ENCODE results near the gene SPAG7.

The SPAG7 gene

DNA sequence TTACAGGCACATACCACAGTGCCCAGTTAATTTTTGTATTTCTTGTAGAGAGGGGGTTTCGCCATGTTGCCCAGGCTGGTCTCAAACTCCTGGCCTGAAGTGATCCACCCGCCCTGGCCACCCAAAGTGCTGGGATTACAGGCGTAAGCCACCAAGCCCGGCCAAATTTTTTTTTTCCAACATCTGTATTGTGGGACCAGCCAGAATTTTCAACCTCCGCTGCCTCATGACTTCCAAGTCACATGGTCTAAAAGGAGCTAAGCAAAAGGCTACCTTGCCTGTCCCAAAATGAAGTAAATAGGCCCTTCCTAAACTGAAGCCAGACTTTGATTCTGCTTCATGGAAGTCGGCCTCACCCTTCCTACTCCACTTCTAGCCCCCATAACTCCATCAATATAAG is 4.2 kb upstream of the SPAG7 start:
- H3K36me3 Mint-ChIP-seq (ENCODE audit: insufficient read depth), result peaks cover 28% of the 10 kb centered on the region
- H3K9me3 Mint-ChIP-seq, result no peaks in the 10 kb centered on the region
- no peak overlapping the region for H3K4me3 Mint-ChIP-seq
- ATAC-seq (replicated peaks; ENCODE audit: extremely low read depth, poor library complexity, severe bottlenecking) (no peak), DNase-seq (ENCODE audit: low spot score in 2 of 2) (no peak)
- no peaks in the 10 kb centered on the region for H3K27me3 Mint-ChIP-seq
- H3K4me1 Mint-ChIP-seq, result peaks cover 11% of the 10 kb centered on the region
- no peak overlapping the region for H3K27ac Mint-ChIP-seq (ENCODE audit: low read depth)

DNA sequence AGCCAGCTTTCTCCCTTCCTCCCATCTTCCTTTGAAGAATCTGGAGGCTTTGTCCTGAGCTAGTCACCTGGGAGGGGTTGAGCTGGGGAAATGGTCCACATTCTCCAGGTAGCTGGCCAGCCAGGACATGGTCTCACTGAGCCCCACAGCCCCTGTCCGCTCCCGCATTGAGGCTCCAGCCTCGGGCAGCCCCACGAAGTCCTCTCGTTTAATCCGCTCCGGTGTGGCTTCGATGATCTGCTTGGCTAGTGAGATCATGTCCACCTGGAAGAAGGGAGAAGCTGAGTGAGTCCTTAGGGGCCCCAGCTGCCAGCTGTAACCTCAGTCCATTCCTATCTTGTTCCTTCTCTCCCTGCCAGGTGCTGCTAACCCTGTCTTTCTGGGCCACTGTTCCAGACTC is 2.7 kb upstream of the SPAG7 start:
- H3K4me1 Mint-ChIP-seq, result peaks cover 18% of the 10 kb centered on the region

DNA sequence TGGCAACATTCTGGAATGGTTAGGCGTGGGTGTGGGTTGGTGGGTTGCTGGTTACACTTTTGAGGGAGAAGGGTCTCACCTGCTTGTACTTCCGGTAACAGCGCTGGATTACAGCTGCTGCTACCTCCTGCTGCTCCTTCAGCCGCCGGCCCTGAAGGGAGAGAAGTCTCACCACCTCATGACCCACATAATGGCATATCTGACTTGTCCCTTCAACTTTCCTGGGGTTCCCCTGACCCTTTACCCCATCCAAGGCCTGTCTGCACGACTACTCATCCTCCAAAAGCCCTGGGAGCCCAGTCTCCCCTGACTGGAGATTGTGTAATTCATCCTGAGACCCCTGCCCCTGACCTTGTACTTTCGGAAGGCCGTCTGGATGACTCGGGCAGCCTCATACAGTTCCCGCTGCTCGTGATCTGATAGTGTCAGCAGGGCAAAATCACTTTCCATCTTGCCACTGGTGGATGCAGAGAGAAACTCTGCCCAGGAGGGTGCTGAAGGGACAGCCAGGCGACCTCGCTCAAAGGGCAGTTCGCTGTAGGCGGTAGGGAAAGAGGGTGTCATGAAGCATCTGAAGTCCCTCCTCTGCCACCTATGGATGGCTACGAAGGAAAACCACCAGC is 2.0 kb upstream of the SPAG7 start:
- Mint-ChIP-seq H3K9me3 (no peaks in the 10 kb centered on the region), H3K27ac (ENCODE audit: low read depth) (no peak overlapping the region), H3K27me3 (no peaks in the 10 kb centered on the region), H3K36me3 (ENCODE audit: insufficient read depth) (peaks cover 20% of the 10 kb centered on the region), H3K4me1 (peaks cover 20% of the 10 kb centered on the region), H3K4me3 (no peak overlapping the region)
- no peak for DNase-seq (ENCODE audit: low spot score in 2 of 2)
- no peak for ATAC-seq (replicated peaks; ENCODE audit: extremely low read depth, poor library complexity, severe bottlenecking)

More for the DNA sequence above, 2.7 kb upstream of the SPAG7 start:
- DNase-seq (ENCODE audit: low spot score in 2 of 2) (no peak), ATAC-seq (replicated peaks; ENCODE audit: extremely low read depth, poor library complexity, severe bottlenecking) (no peak)
- Mint-ChIP-seq H3K36me3 (ENCODE audit: insufficient read depth) (peaks cover 24% of the 10 kb centered on the region), H3K27ac (ENCODE audit: low read depth) (no peak overlapping the region), H3K9me3 (no peaks in the 10 kb centered on the region), H3K27me3 (no peaks in the 10 kb centered on the region), H3K4me3 (no peak overlapping the region)

DNA sequence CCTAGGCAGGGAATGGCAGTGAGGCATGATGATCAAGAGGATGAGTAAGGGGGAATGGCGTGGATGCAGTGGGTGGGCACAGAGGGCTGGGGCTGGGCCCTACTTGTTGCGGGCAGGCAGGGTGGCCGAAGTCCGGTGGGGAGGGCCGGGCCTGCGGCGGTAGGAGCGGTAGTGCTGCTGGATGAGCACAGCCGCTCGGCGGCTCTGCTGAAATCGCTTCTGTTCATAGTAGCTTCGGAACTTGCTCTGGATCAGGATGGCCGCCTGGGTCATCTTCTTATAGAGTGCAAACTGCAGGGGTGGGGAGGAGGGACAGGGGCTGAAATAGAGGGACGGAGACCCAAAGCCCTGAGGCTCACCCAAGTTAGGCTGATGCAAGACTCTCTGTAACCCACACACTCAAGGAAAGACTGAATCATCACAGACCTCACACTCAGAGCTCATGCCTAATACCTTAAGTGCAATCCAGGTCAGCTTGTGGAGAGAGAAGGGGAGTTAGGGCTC is 1.5 kb upstream of the SPAG7 start:
- ATAC-seq (replicated peaks; ENCODE audit: extremely low read depth, poor library complexity, severe bottlenecking) (no peak), DNase-seq (ENCODE audit: low spot score in 2 of 2) (no peak)
- no peaks in the 10 kb centered on the region for H3K9me3 Mint-ChIP-seq
- peaks cover 18% of the 10 kb centered on the region for H3K36me3 Mint-ChIP-seq (ENCODE audit: insufficient read depth)
- H3K27me3 Mint-ChIP-seq, result no peaks in the 10 kb centered on the region
- H3K4me3 Mint-ChIP-seq, result no peak overlapping the region
- peaks cover 20% of the 10 kb centered on the region for H3K4me1 Mint-ChIP-seq
- no peak overlapping the region for H3K27ac Mint-ChIP-seq (ENCODE audit: low read depth)

DNA sequence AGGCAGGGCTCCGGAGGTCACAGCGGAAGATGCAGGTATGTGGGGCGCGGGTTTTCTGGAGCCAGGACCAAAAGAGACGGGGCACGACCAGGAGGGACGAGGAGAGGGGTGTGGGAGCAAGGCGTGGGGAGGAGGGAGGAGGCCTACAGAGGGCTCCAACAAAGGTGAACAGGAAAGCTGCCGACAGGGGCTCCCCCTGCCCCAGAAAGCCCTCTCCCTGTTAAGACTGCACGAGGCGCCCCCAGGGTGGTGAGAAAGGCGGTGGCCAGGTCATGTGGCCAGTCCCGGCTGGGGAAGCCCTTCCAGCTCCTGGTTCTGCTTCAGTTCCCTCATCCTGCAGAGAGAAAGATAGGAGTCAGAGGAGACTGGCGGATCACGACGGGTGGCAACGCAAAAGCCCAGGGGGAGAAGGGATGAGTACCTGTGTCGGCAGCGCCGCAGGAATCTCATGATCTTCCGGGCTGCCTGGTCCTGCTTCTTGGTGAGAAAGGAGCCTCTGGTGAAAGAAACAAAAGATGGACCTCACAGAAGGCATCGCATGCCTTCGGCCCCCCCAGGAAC is 949 bp upstream of the SPAG7 start:
- Mint-ChIP-seq H3K27ac (ENCODE audit: low read depth) (no peak overlapping the region), H3K27me3 (no peaks in the 10 kb centered on the region), H3K4me1 (peaks cover 16% of the 10 kb centered on the region), H3K36me3 (ENCODE audit: insufficient read depth) (peaks cover 17% of the 10 kb centered on the region), H3K9me3 (no peaks in the 10 kb centered on the region), H3K4me3 (no peak overlapping the region)
- no peak for ATAC-seq (replicated peaks; ENCODE audit: extremely low read depth, poor library complexity, severe bottlenecking)
- no peak for DNase-seq (ENCODE audit: low spot score in 2 of 2)

DNA sequence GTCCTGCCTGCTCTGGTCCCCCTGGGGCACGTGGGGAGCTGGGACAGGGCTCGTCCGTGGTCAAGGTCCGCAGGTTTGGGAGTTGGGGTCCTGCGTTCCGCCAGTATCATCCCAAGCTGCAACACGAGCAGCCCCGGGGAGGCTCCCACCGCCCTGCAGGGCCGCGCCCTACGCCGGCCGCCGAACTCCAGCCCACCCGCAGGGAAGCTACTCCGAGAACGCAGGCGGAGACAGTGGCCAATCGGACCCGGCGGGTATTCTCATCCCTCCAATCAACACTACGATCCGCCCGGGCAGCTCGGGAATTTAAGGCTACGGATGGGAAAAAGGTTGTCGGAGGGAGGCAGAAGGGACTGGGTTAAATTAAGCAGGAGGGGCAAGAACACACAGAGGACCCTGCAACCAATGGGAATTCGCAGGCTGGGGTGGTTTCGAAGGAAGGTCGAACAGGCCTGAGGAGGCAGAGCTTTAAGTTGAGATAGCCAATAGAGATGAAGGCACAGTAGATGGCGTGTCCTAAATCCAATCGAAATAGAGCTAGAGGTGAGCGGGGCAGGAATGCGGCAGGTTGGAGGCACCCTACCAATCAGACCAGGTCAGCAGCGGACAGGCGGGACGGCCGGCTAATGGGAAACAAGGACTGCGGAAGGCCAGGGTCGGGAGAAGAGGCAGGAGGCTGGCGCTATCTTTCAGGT is 626 bp downstream of the SPAG7 start:
- H3K36me3 Mint-ChIP-seq (ENCODE audit: insufficient read depth), result peaks cover 13% of the 10 kb centered on the region
- H3K9me3 Mint-ChIP-seq, result no peaks in the 10 kb centered on the region

DNA sequence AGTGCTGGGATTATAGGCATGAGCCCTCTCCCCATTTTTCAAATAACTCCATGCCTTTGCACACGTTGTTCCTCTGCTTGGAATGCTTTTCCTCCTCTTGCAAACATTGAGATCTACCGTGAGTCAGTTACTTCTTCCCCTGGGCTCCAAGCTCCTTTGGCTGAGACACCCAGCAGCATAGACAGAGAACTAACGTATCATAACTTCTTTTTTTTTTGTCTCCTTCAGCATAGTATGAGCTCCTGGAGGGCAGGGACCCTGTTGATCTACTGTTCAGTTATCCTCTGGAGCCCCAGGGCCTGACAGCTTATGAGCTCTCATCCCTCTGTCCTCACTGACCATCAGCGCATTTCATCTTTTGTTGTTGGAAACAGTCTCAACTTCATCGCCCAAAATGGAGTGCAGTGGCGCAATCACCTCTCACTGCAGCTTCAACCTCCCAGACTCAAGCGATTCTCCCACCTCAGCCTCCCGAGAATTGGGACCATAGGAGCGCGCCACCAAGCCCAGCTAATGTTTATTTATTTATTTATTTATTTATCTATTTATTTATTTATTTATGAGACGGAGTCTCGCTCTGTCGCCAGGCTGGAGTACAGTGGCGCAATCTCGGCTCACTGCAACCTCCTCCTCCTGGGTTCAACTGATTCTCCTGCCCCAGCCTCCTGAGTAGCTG is 2.2 kb downstream of the SPAG7 start:
- ATAC-seq (replicated peaks; ENCODE audit: extremely low read depth, poor library complexity, severe bottlenecking) (no peak), DNase-seq (ENCODE audit: low spot score in 2 of 2) (no peak)
- peaks cover 19% of the 10 kb centered on the region for H3K4me1 Mint-ChIP-seq
- peaks cover 11% of the 10 kb centered on the region for H3K36me3 Mint-ChIP-seq (ENCODE audit: insufficient read depth)
- H3K27ac Mint-ChIP-seq (ENCODE audit: low read depth), result no peak overlapping the region
- no peaks in the 10 kb centered on the region for H3K27me3 Mint-ChIP-seq
- H3K9me3 Mint-ChIP-seq, result no peaks in the 10 kb centered on the region
- H3K4me3 Mint-ChIP-seq, result no peak overlapping the region

More for the DNA sequence above, 626 bp downstream of the SPAG7 start:
- DNase-seq (ENCODE audit: low spot score in 2 of 2) (peak in 1 of 2 donors; percentile 91), ATAC-seq (replicated peaks; ENCODE audit: extremely low read depth, poor library complexity, severe bottlenecking) (peak; percentile 86)
- Mint-ChIP-seq H3K4me1 (peaks cover 15% of the 10 kb centered on the region), H3K27me3 (no peaks in the 10 kb centered on the region), H3K27ac (ENCODE audit: low read depth) (no peak overlapping the region), H3K4me3 (no peak overlapping the region)

DNA sequence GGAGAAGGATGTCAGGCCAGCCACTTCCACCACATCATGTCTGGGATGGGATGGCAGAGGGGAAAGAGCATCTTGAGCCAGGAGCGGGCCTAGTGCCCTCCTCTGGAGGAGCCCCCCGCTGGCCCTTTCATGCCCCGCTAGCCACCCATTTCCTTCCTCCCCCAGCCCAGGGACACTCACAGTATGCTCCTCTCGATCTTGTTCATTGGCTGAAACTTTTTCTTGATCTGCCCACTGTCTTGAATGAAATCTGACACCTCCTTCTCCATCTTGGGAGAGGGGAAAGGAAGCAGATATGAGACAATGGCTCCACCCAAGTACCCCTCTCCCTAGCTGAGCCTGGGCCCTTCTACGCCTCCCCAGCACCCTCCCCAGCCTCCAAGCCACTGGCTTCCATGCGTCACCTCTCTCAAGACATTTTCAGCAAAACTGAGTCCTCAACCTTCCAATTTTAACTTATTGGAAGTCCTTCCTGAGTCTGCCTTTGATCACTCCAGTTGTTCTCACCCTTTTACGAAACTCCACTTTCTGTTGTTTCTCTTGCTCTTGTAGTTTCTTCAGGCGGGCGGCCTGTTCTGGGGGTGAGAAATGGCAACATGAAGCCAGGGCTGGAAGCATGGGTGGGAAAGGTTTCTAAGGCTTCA is 7.2 kb downstream of the SPAG7 start:
- Mint-ChIP-seq H3K27ac (ENCODE audit: low read depth) (no peak overlapping the region), H3K4me1 (peaks cover 16% of the 10 kb centered on the region), H3K27me3 (no peaks in the 10 kb centered on the region), H3K9me3 (no peaks in the 10 kb centered on the region), H3K36me3 (ENCODE audit: insufficient read depth) (peaks cover 15% of the 10 kb centered on the region), H3K4me3 (no peak overlapping the region)
- DNase-seq (ENCODE audit: low spot score in 2 of 2) (no peak), ATAC-seq (replicated peaks; ENCODE audit: extremely low read depth, poor library complexity, severe bottlenecking) (no peak)

DNA sequence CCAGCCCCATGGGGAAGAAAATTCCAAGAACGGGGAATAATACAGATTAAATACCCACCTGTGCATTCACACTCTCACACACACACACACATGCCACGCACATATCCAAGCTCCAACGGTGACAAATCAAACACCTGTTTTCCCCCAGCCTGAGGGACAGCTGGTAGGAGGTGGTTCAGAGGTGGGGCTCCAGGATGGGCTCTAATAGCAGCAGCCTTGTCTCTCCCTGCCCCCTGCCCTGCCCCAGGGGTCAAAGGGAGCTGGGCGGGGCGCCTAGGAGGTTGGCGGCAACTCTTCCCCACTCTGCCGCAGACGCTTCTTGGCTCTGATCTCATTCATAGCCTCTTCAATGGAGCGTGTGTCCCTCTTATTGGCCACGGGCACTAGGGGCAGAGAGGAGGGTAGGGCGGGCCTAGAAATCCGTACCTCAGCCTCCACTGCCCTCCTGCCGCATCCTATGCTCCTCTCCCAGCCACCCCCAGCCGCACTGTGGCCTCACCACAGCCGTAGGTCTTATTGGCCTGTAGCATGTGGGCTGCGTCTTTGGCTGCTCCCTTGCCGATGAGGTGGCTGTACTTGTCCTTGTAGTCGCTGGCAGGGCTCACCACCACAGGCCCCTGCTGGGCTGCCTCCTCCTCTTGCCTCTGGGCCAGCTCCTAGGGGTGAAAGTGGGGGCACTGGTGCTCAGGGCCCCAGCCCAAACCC is 8.2 kb downstream of the SPAG7 start:
- Mint-ChIP-seq H3K36me3 (ENCODE audit: insufficient read depth) (peaks cover 17% of the 10 kb centered on the region), H3K4me3 (no peak overlapping the region), H3K27me3 (no peaks in the 10 kb centered on the region), H3K27ac (ENCODE audit: low read depth) (no peak overlapping the region), H3K4me1 (peaks cover 12% of the 10 kb centered on the region), H3K9me3 (no peaks in the 10 kb centered on the region)
- ATAC-seq (replicated peaks; ENCODE audit: extremely low read depth, poor library complexity, severe bottlenecking), result no peak
- no peak for DNase-seq (ENCODE audit: low spot score in 2 of 2)

DNA sequence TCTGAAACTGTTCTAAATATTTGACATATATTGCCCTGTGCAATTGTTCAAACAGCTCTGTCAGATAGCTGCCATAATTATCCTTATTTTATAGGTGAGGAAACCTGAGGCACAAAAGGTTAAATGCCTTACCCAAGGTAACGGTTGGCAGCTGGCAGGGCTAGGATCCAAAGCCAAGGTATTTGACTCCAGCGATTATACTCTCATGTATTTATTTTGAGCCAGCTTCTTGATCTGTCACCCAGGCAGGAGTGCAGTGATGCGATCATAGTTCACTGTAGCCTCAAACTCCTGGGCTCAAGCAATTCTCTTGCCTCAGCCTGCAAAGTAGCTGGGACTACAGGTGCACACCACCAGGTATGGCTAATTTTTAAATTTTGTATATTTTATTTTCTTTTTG is 9.5 kb downstream of the SPAG7 start:
- no peak overlapping the region for H3K27ac Mint-ChIP-seq (ENCODE audit: low read depth)
- no peak overlapping the region for H3K4me3 Mint-ChIP-seq
- H3K27me3 Mint-ChIP-seq, result no peaks in the 10 kb centered on the region
- ATAC-seq (replicated peaks; ENCODE audit: extremely low read depth, poor library complexity, severe bottlenecking) (no peak), DNase-seq (ENCODE audit: low spot score in 2 of 2) (no peak)
- no peaks in the 10 kb centered on the region for H3K9me3 Mint-ChIP-seq
- H3K36me3 Mint-ChIP-seq (ENCODE audit: insufficient read depth), result peaks cover 18% of the 10 kb centered on the region
- peaks cover 12% of the 10 kb centered on the region for H3K4me1 Mint-ChIP-seq

DNA sequence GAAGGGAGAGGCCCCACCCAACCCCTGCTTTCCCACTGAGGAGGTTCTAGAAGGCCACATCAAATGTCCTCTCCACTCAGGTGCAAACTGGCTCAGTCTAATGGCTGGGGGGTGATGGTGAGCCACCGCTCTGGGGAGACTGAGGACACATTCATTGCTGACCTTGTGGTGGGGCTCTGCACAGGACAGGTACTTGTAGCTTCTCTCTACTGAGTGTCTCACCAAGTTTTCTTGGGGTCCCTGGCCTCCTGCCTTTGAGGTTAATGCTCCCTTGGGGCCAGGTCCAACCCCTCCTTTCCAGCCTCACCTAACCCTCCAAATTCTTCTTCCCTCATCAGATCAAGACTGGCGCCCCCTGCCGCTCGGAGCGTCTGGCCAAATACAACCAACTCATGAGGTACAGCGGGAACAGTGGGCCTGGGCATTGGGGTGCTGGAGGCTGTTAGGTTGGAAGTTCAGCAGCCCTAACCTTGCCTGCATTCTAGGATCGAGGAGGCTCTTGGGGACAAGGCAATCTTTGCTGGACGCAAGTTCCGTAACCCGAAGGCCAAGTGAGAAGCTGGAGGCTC is 11.0 kb downstream of the SPAG7 start:
- H3K27me3 Mint-ChIP-seq, result no peaks in the 10 kb centered on the region
- ATAC-seq (replicated peaks; ENCODE audit: extremely low read depth, poor library complexity, severe bottlenecking), result no peak

DNA sequence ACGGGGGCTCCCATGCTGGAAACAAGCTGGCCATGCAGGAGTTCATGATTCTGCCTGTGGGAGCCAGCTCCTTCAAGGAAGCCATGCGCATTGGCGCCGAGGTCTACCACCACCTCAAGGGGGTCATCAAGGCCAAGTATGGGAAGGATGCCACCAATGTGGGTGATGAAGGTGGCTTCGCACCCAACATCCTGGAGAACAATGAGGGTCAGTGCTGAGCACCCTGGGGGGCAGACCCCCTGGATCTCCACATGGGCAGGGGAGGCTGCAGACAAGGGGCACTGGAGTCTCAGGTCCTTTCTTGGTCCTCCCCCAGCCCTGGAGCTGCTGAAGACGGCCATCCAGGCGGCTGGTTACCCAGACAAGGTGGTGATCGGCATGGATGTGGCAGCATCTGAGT is 12.5 kb downstream of the SPAG7 start:
- H3K9me3 Mint-ChIP-seq, result no peaks in the 10 kb centered on the region
- H3K36me3 Mint-ChIP-seq (ENCODE audit: insufficient read depth), result peaks cover 19% of the 10 kb centered on the region
- no peak for ATAC-seq (replicated peaks; ENCODE audit: extremely low read depth, poor library complexity, severe bottlenecking)
- no peaks in the 10 kb centered on the region for H3K27me3 Mint-ChIP-seq
- H3K4me3 Mint-ChIP-seq, result no peak overlapping the region
- no peak for DNase-seq (ENCODE audit: low spot score in 2 of 2)
- peaks cover 18% of the 10 kb centered on the region for H3K4me1 Mint-ChIP-seq
- H3K27ac Mint-ChIP-seq (ENCODE audit: low read depth), result no peak overlapping the region

More for the DNA sequence above, 11.0 kb downstream of the SPAG7 start:
- H3K9me3 Mint-ChIP-seq, result no peaks in the 10 kb centered on the region
- peak overlapping the region; percentile 29 for H3K27ac Mint-ChIP-seq (ENCODE audit: low read depth)
- no peak for DNase-seq (ENCODE audit: low spot score in 2 of 2)
- H3K4me3 Mint-ChIP-seq, result no peak overlapping the region
- H3K36me3 Mint-ChIP-seq (ENCODE audit: insufficient read depth), result peaks cover 18% of the 10 kb centered on the region
- peaks cover 12% of the 10 kb centered on the region for H3K4me1 Mint-ChIP-seq

Data from central memory CD8-positive, alpha-beta T cell (primary cell).